ENCODE measurements around the gene OBP2B.

- TF ChIP-seq CTCF (optimal IDR thresholded peaks at IDR 0.05 in 1 of 3, IDR thresholded peaks at IDR 0.05 in 1 of 3, conservative IDR thresholded peaks at IDR 0.05 in 1 of 3; ENCODE audit: extremely low read depth in 1 of 3, insufficient read depth in 2 of 3, low read length in 3 of 3) (no peak), EZH2 (IDR thresholded peaks at IDR 0.05; ENCODE audit: low read length) (no peak)
Observed at GRCh38 chr9:133246562-133246961, 37.5 kb upstream of the OBP2B start.
